GM12864 (cell line): ENCODE measurements around the gene PSMD7.

Experiments used
- DNase-seq: peaks from one replicate; pipeline ENCODE4 v3.0.0-alpha.2; 2011; ENCODE audit warnings: low read depth
- H3K4me3 ChIP-seq: 2 replicates; pipeline ENCODE4 v1.5.1; 2011; ENCODE audit warnings: mild to moderate bottlenecking, low read depth, low read length, control low read depth
- CTCF ChIP-seq: IDR thresholded peaks from 2 replicates; pipeline ENCODE4 v1.5.1; 2011; ENCODE audit warnings: low read depth, mild to moderate bottlenecking, moderate library complexity, low read length, control low read depth, inconsistent platforms; ENCODE audit errors: missing control alignments

Gene PSMD7

GRCh38 chr16:74305281-74305680 is 8.7 kb downstream of the PSMD7 start:
- H3K4me3 ChIP-seq, result no peak overlapping the region
- DNase-seq, result no peak
- TF ChIP-seq CTCF, result no peak

- TF ChIP-seq CTCF, result no peak
- no peak overlapping the region for H3K4me3 ChIP-seq
- DNase-seq, result no peak
Observed at GRCh38 chr16:74305978-74306784, 9.6 kb downstream of the PSMD7 start.

- no peak overlapping the region for H3K4me3 ChIP-seq
- DNase-seq, result no peak
- TF ChIP-seq CTCF, result no peak
Observed at GRCh38 chr16:74307383-74307782, 10.8 kb downstream of the PSMD7 start.

- TF ChIP-seq CTCF, result peak; percentile 73
Observed at GRCh38 chr16:74309789-74310781, 13.5 kb downstream of the PSMD7 start.

GRCh38 chr16:74315059-74315458 is 18.4 kb downstream of the PSMD7 start:
- TF ChIP-seq CTCF, result no peak
- no peak for DNase-seq
- H3K4me3 ChIP-seq, result no peak overlapping the region

More at GRCh38 chr16:74309789-74310781, 13.5 kb downstream of the PSMD7 start:
- DNase-seq, result no peak
- no peak overlapping the region for H3K4me3 ChIP-seq

- no peak overlapping the region for H3K4me3 ChIP-seq
- no peak for DNase-seq
- TF ChIP-seq CTCF, result no peak
Observed at GRCh38 chr16:74320707-74321106, 24.1 kb downstream of the PSMD7 start.
